ENCODE data around the gene PRICKLE1.
A peak's percentile ranks its signal among the peaks of the same experiment; 100 is the strongest.

Gene PRICKLE1

DNA sequence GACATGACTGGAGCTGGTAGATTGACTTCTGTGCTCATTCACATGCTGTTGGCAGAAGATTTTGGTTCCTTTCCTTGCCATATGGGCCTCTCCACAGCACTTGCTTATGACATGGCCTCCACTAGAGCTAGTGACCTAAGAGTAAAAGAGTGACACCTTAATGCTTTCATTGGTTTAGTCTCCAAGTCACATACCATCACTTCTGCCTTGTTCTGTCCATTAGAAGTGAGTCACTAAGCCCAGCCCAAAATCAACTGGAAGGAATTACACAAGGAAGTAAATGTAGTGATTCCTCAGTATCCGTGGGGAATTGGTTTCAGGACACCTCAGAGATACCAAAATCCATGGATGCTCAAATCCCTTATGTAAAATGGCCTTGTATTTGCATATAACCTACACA lies 182.2 kb downstream of the PRICKLE1 start:
- H3K4me3 ChIP-seq (ENCODE audit: low read length), result no peak overlapping the region
- TF ChIP-seq, protein P1, sequence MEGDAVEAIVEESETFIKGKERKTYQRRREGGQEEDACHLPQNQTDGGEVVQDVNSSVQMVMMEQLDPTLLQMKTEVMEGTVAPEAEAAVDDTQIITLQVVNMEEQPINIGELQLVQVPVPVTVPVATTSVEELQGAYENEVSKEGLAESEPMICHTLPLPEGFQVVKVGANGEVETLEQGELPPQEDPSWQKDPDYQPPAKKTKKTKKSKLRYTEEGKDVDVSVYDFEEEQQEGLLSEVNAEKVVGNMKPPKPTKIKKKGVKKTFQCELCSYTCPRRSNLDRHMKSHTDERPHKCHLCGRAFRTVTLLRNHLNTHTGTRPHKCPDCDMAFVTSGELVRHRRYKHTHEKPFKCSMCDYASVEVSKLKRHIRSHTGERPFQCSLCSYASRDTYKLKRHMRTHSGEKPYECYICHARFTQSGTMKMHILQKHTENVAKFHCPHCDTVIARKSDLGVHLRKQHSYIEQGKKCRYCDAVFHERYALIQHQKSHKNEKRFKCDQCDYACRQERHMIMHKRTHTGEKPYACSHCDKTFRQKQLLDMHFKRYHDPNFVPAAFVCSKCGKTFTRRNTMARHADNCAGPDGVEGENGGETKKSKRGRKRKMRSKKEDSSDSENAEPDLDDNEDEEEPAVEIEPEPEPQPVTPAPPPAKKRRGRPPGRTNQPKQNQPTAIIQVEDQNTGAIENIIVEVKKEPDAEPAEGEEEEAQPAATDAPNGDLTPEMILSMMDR (conservative IDR thresholded peaks at IDR 0.05; ENCODE audit: low read length), result no peak
- peak; percentile 4 for DNase-seq (ENCODE audit: low read depth)
